Prostate gland (tissue), 2 donors: Measurements from ENCODE around the gene RPN1. TPM values are rescaled to one million over a fixed set of nuclear protein-coding genes. Genes with fewer than 3 reads are reported as not detected.
A peak's percentile ranks its signal among the peaks of the same experiment; 100 is the strongest.

Experiments used
- DNase-seq: peaks from one replicate; pipeline ENCODE4 v3.0.0-alpha.2; 2019; ENCODE audit warnings: low spot score
- H3K27ac ChIP-seq, 2 donors: fragments of 200-600 bp; sonication (generic); 2 replicates each; pipeline ENCODE4 v1.5.1; 2017 to 2019
- H3K27me3 ChIP-seq: fragments of 200-600 bp; sonication (generic); replicated peaks from 2 replicates; pipeline ENCODE4 v1.5.1; 2019; ENCODE audit not compliant: insufficient read depth
- H3K36me3 ChIP-seq, 2 donors: fragments of 200-600 bp; sonication (generic); 1 replicate in 1 of 2; 2 replicates in 1 of 2; pipeline versions ENCODE4 v1.5.1 to v1.8.1; 2017 to 2019
- H3K4me1 ChIP-seq: fragments of 200-600 bp; sonication (generic); replicated peaks from 2 replicates; pipeline ENCODE4 v1.5.1; 2019
- H3K4me3 ChIP-seq, 2 donors: fragments of 200-600 bp; sonication (generic); 2 replicates each; pipeline ENCODE4 v1.5.1; 2017 to 2019
- H3K9me3 ChIP-seq: fragments of 200-600 bp; sonication (generic); 2 replicates; pipeline ENCODE4 v1.5.1; 2017
- CTCF ChIP-seq, 4 experiments: fragments of 200-600 bp in 2 of 4; fragments of 450-650 bp in 2 of 4; sonication (generic) in 2 of 4; IDR thresholded peaks; 1 replicate in 3 of 4; 2 replicates in 1 of 4; pipeline ENCODE4 v1.5.1; 2016 to 2019; ENCODE audit warnings: antibody characterized with exemption in 4 of 4, mild to moderate bottlenecking in 2 of 4, moderate library complexity in 2 of 4
- POLR2A ChIP-seq: fragments of 450-650 bp; IDR thresholded peaks from one replicate; pipeline ENCODE4 v1.6.1; 2016; ENCODE audit warnings: antibody characterized with exemption, mild to moderate bottlenecking
- POLR2AphosphoS5 ChIP-seq: sonication (generic); formaldehyde crosslinking; IDR thresholded peaks from one replicate; pipeline ENCODE4 v1.6.1; 2017; ENCODE audit warnings: antibody characterized with exemption
- WGBS: methylation state at CpG from one replicate; pipeline ENCODE4 v1.1.5; 2018; 5-methylcytosine and 5-hydroxymethylcytosine counted together
- intact Hi-C: fragments of 100-400 bp; cut with DNase I; formaldehyde crosslinking; loops from one replicate; pipeline ENCODE4 v1.14.2; 2022
- total RNA-seq, 2 donors: library from RNA; depleted of rRNA; stranded (reverse); fragments of >200 nt; gene quantifications; one replicate each; pipeline ENCODE4 v1.1.0, GENCODE V29; 2016

The RPN1 gene
- total RNA-seq, 2 donors from 2014 or later = 291 to 359 TPM

DNA sequence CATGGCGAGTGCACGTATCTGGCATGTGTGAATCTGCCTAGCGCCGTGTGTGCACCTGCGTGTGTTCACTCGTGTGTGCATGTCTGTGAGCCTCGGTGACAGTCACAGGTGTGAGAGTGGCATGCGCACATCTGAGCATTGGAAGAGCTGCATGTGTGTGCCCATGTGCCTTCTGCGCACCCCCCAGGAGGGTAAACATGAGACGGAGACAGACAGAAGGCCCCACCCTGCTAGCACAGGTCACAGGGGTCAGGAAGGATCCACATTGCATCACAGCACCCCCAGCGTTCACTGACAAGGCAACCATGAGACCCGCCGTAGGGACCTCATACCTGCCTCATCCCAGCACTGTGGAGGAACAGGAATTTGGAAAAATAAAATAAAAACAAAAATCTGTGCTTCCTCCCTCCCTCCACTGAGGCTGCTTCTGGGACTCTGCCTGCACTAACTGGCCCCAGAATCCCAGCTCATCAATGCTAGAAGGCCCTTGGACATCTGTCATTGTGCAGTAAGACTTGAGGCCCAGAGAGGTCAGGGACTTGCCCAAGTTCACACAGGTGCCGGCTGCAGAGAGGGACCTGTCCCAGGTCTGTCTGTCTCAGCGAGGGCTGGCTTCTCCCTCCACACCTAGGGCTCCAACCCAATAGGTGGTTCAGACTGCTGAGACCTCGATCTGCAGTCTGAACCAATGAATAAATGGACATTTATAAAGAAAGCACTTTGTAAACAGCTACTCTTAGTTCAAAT is 37.4 kb downstream of the RPN1 start:
- no peak overlapping the region for H3K27ac ChIP-seq
- H3K4me1 ChIP-seq = peaks cover 1% of the 10 kb centered on the region
- WGBS = 79% methylated on average over 16 of the region's 16 CpGs
- no peak overlapping the region for H3K4me3 ChIP-seq
- H3K27me3 ChIP-seq = no peaks in the 10 kb centered on the region
- DNase-seq = no peak
- intact Hi-C loops = no loop called here
- no peaks in the 10 kb centered on the region for H3K36me3 ChIP-seq
- no peaks in the 10 kb centered on the region for H3K9me3 ChIP-seq
- TF ChIP-seq POLR2A (no peak), POLR2AphosphoS5 (no peak)

- Histone ChIP-seq H3K4me3 (no peak overlapping the region), H3K36me3 (no peaks in the 10 kb centered on the region), H3K4me1 (no peaks in the 10 kb centered on the region), H3K9me3 (no peaks in the 10 kb centered on the region), H3K27me3 (no peaks in the 10 kb centered on the region), H3K27ac (no peak overlapping the region)
- TF ChIP-seq POLR2A = no peak
- TF ChIP-seq POLR2AphosphoS5 = no peak
- intact Hi-C loops = no loop called here
- no peak for DNase-seq
- 78% methylated on average over 15 of the region's 15 CpGs for WGBS
Observed at GRCh38 chr3:128610451-128611070, 40.1 kb downstream of the RPN1 start.

- no peak overlapping the region for H3K27ac ChIP-seq
- 83% methylated on average over 11 of the region's 11 CpGs for WGBS
- intact Hi-C loops = loop anchor here (5.0 to 10.0 kb wide), 4 partner anchors 112 to 1034 kb away; no protein-coding TSS in a partner anchor
Observed at GRCh38 chr3:128609294-128609693, 41.3 kb downstream of the RPN1 start.

GRCh38 chr3:128607710-128608048 is 42.9 kb downstream of the RPN1 start:
- Histone ChIP-seq H3K27me3 (no peaks in the 10 kb centered on the region), H3K4me3 (peak overlapping the region; percentile 39 to 49), H3K9me3 (no peaks in the 10 kb centered on the region), H3K36me3 (no peaks in the 10 kb centered on the region), H3K4me1 (no peaks in the 10 kb centered on the region), H3K27ac (peak overlapping the region; percentile 53 to 76)
- no peak for DNase-seq
- intact Hi-C loops = loop anchor here (5.0 to 10.0 kb wide), 4 partner anchors 110 to 1033 kb away; no protein-coding TSS in a partner anchor
- TF ChIP-seq POLR2AphosphoS5 (no peak), CTCF (IDR thresholded peaks at IDR 0.05) (no peak), POLR2A (no peak)
- WGBS = 52% methylated on average over 12 of the region's 12 CpGs

More at GRCh38 chr3:128609294-128609693, 41.3 kb downstream of the RPN1 start:
- DNase-seq = no peak
- Histone ChIP-seq H3K4me1 (no peaks in the 10 kb centered on the region), H3K9me3 (no peaks in the 10 kb centered on the region), H3K27me3 (no peaks in the 10 kb centered on the region), H3K36me3 (no peaks in the 10 kb centered on the region), H3K4me3 (no peak overlapping the region)
- TF ChIP-seq POLR2A (no peak), POLR2AphosphoS5 (no peak), CTCF (IDR thresholded peaks at IDR 0.05) (no peak)

- no peak overlapping the region for H3K4me3 ChIP-seq
- H3K27ac ChIP-seq = no peak overlapping the region
- no peaks in the 10 kb centered on the region for H3K4me1 ChIP-seq
- TF ChIP-seq CTCF (IDR thresholded peaks at IDR 0.05) = no peak
- no peak for TF ChIP-seq POLR2A
- TF ChIP-seq POLR2AphosphoS5 = no peak
- DNase-seq = no peak
- intact Hi-C loops = loop anchor here (5.0 to 10.0 kb wide), 4 partner anchors 109 to 1031 kb away; no protein-coding TSS in a partner anchor
- H3K9me3 ChIP-seq = no peaks in the 10 kb centered on the region
- no peaks in the 10 kb centered on the region for H3K36me3 ChIP-seq
- WGBS = 95% methylated on average over 7 of the region's 7 CpGs
- H3K27me3 ChIP-seq = no peaks in the 10 kb centered on the region
Observed at GRCh38 chr3:128606094-128606493, 44.5 kb downstream of the RPN1 start.
